H9 (cell line): ENCODE data around the gene CDH1. TPM values are rescaled to one million over a fixed set of nuclear protein-coding genes. Genes with fewer than 3 reads are reported as not detected.

Source experiments
- DNase-seq: peaks from one replicate; pipeline ENCODE4 v3.0.0-alpha.2; 2017
- H2AFZ ChIP-seq: one replicate; pipeline ENCODE4 v1.6.1; 2013; ENCODE audit warnings: mild to moderate bottlenecking, low read length, control low read depth, moderate library complexity
- H2AK5ac ChIP-seq: 2 replicates; pipeline ENCODE4 v1.6.1; 2013; ENCODE audit warnings: low read length, control low read depth, mixed read lengths; ENCODE audit not compliant: insufficient read length
- H2BK120ac ChIP-seq: one replicate; pipeline ENCODE4 v1.6.1; 2013; ENCODE audit warnings: low read depth, mild to moderate bottlenecking, low read length, control low read depth, inconsistent platforms; ENCODE audit not compliant: poor library complexity, severe bottlenecking
- H2BK12ac ChIP-seq: 2 replicates; pipeline ENCODE4 v1.6.1; 2013; ENCODE audit warnings: low read length, control low read depth, mixed read lengths, low read depth; ENCODE audit not compliant: insufficient read length
- H2BK15ac ChIP-seq: 2 replicates; pipeline ENCODE4 v1.6.1; 2013; ENCODE audit warnings: low read depth, low read length, control low read depth
- H2BK20ac ChIP-seq: one replicate; pipeline ENCODE4 v1.6.1; 2013; ENCODE audit warnings: low read depth, mild to moderate bottlenecking, low read length, control low read depth, inconsistent platforms; ENCODE audit not compliant: poor library complexity, severe bottlenecking
- H2BK5ac ChIP-seq: 2 replicates; pipeline ENCODE4 v1.6.1; 2013; ENCODE audit warnings: low read length, control low read depth, mixed read lengths; ENCODE audit not compliant: insufficient read length
- H3K14ac ChIP-seq: 2 replicates; pipeline ENCODE4 v1.6.1; 2013; ENCODE audit warnings: low read length, control low read depth; ENCODE audit not compliant: insufficient read depth
- H3K18ac ChIP-seq: 2 replicates; pipeline ENCODE4 v1.6.1; 2013; ENCODE audit warnings: low read depth, mild to moderate bottlenecking, mixed read lengths, low read length, control low read depth; ENCODE audit not compliant: insufficient read length
- H3K23ac ChIP-seq: 2 replicates; pipeline ENCODE4 v1.6.1; 2013; ENCODE audit warnings: low read length, control low read depth, mixed read lengths, low read depth; ENCODE audit not compliant: insufficient read length
- H3K23me2 ChIP-seq: 2 replicates; pipeline ENCODE4 v1.6.1; 2013; ENCODE audit warnings: low read depth, mild to moderate bottlenecking, mixed read lengths, low read length, control low read depth; ENCODE audit not compliant: insufficient read length, poor library complexity, severe bottlenecking
- H3K27ac ChIP-seq: 2 replicates; pipeline ENCODE4 v1.5.1; 2013; ENCODE audit warnings: low read length, control low read depth, mixed read lengths, low read depth; ENCODE audit not compliant: insufficient read length
- H3K27me3 ChIP-seq: 2 replicates; pipeline ENCODE4 v1.6.1; 2013; ENCODE audit warnings: low read length, control low read depth, inconsistent platforms; ENCODE audit not compliant: insufficient read depth
- H3K4ac ChIP-seq: 2 replicates; pipeline ENCODE4 v1.6.1; 2013; ENCODE audit warnings: low read depth, mild to moderate bottlenecking, control low read depth, inconsistent platforms, low read length, moderate library complexity
- H3K4me1 ChIP-seq: 2 replicates; pipeline ENCODE4 v1.6.1; 2013; ENCODE audit warnings: low read length, control low read depth, inconsistent platforms; ENCODE audit not compliant: insufficient read depth
- H3K4me2 ChIP-seq: 2 replicates; pipeline ENCODE4 v1.6.1; 2013; ENCODE audit warnings: low read length, control low read depth, mixed read lengths; ENCODE audit not compliant: insufficient read length, insufficient read depth
- H3K56ac ChIP-seq: 2 replicates; pipeline ENCODE4 v1.6.1; 2013; ENCODE audit warnings: low read depth, mild to moderate bottlenecking, mixed read lengths, low read length, control low read depth; ENCODE audit not compliant: insufficient read length
- H3K79me1 ChIP-seq: 2 replicates; pipeline ENCODE4 v1.6.1; 2013; ENCODE audit warnings: low read depth, mild to moderate bottlenecking, moderate library complexity, low read length, control low read depth, inconsistent platforms; ENCODE audit not compliant: insufficient read depth, poor library complexity, severe bottlenecking
- H3K79me2 ChIP-seq: 2 replicates; pipeline ENCODE4 v1.6.1; 2013; ENCODE audit warnings: low read length, control low read depth, inconsistent platforms; ENCODE audit not compliant: insufficient read depth
- H3K9ac ChIP-seq: 2 replicates; pipeline ENCODE4 v1.6.1; 2013; ENCODE audit warnings: low read length, control low read depth, mixed read lengths; ENCODE audit not compliant: insufficient read length; ENCODE audit errors: extremely low read depth
- H3K9me3 ChIP-seq: one replicate; pipeline ENCODE4 v1.6.1; 2013; ENCODE audit warnings: low read depth, low read length, inconsistent platforms; ENCODE audit not compliant: control insufficient read depth
- H3T11ph ChIP-seq: one replicate; pipeline ENCODE4 v1.6.1; 2013; ENCODE audit warnings: mild to moderate bottlenecking, low read length, control low read depth, inconsistent platforms
- H4K20me1 ChIP-seq: one replicate; pipeline ENCODE4 v1.6.1; 2013; ENCODE audit not compliant: control insufficient read depth, insufficient read length, insufficient read depth
- H4K5ac ChIP-seq: 2 replicates; pipeline ENCODE4 v1.6.1; 2013; ENCODE audit warnings: low read depth, mild to moderate bottlenecking, mixed read lengths, low read length, control low read depth; ENCODE audit not compliant: insufficient read length
- H4K8ac ChIP-seq: replicated peaks from 2 replicates; pipeline ENCODE4 v1.6.1; 2013; ENCODE audit warnings: low read length, control low read depth, mixed read lengths, low read depth; ENCODE audit not compliant: insufficient read length
- H4K91ac ChIP-seq: 2 replicates; pipeline ENCODE4 v1.6.1; 2013; ENCODE audit warnings: low read depth, mild to moderate bottlenecking, moderate library complexity, mixed read lengths, low read length, control low read depth; ENCODE audit not compliant: insufficient read length
- H3K27ac Mint-ChIP-seq, 3 experiments: 2 replicates in 2 of 3; 3 replicates in 1 of 3; pipeline ENCODE4 v1.8.0; 2020 to 2021; ENCODE audit warnings: mixed read lengths in 3 of 3, mild to moderate bottlenecking in 1 of 3, moderate library complexity in 1 of 3
- H3K27me3 Mint-ChIP-seq: 2 replicates; pipeline ENCODE4 v1.8.0; 2021; ENCODE audit warnings: low read depth, mild to moderate bottlenecking, moderate library complexity, mixed read lengths
- H3K36me3 Mint-ChIP-seq, 3 experiments: 2 replicates in 2 of 3; 3 replicates in 1 of 3; pipeline ENCODE4 v1.8.0; 2020 to 2021; ENCODE audit warnings: low read depth in 3 of 3, mixed read lengths in 3 of 3; ENCODE audit not compliant: insufficient read depth in 1 of 3
- H3K4me1 Mint-ChIP-seq, 2 experiments: 2 replicates each; pipeline ENCODE4 v1.8.0; 2020; ENCODE audit warnings: mixed read lengths in 2 of 2
- H3K4me3 Mint-ChIP-seq, 2 experiments: 2 replicates in 1 of 2; 3 replicates in 1 of 2; pipeline ENCODE4 v1.8.0; 2020 to 2021; ENCODE audit warnings: mild to moderate bottlenecking in 2 of 2, mixed read lengths in 2 of 2, moderate library complexity in 1 of 2
- H3K9me3 Mint-ChIP-seq, 2 experiments: 2 replicates in 1 of 2; 3 replicates in 1 of 2; pipeline ENCODE4 v1.8.0; 2020; ENCODE audit warnings: mild to moderate bottlenecking in 2 of 2, mixed read lengths in 2 of 2, moderate library complexity in 1 of 2
- CTCF ChIP-seq: fragments of 200-600 bp; sonication (generic); conservative IDR thresholded peaks from 3 replicates; pipeline ENCODE4 v1.8.0; 2021; ENCODE audit warnings: antibody characterized with exemption, mild to moderate bottlenecking
- WGBS: extraction: QIAGEN DNeasy Blood & Tissue Kit; methylation state at CpG from one replicate; pipeline ENCODE4 v1.1.7; 2013; ENCODE audit warnings: missing lambda C conversion rate, low lambda C conversion rate, mixed read lengths; ENCODE audit not compliant: insufficient read length; ENCODE audit errors: extremely low coverage; 5-methylcytosine and 5-hydroxymethylcytosine counted together
- total RNA-seq: library from RNA; stranded (reverse); gene quantifications from 2 replicates; pipeline ENCODE4 v1.2.1, GENCODE V29; 2021

The CDH1 gene
- total RNA-seq, 1 experiment from 2014 or later: 237 TPM

- Mint-ChIP-seq H3K36me3 (peaks cover 57 to 80% (median 71%) of the 10 kb centered on the region in 3 experiments), H3K4me3 (no peak overlapping the region), H3K27ac (peak overlapping the region in 2 of 3 experiments; percentile 10 to 86; a peak in 2 of 7 replicates), H3K4me1 (peaks cover 4 to 7% of the 10 kb centered on the region in 2 experiments), H3K27me3 (no peaks in the 10 kb centered on the region), H3K9me3 (no peaks in the 10 kb centered on the region)
- Histone ChIP-seq H3K4ac (no peak overlapping the region), H3K18ac (no peak overlapping the region), H4K20me1 (no peaks in the 10 kb centered on the region), H3K4me2 (no peak overlapping the region), H2BK5ac (no peak overlapping the region), H3K23ac (no peak overlapping the region), H3K27ac (no peak overlapping the region), H3K4me1 (no peaks in the 10 kb centered on the region; the same call in 1 of the 2 replicates), H3K9ac (no peak overlapping the region), H3K14ac (no peak overlapping the region), H3K56ac (no peak overlapping the region), H3K27me3 (no peaks in the 10 kb centered on the region), H3K23me2 (no peaks in the 10 kb centered on the region), H2BK20ac (no peak overlapping the region), H2BK12ac (no peak overlapping the region), H4K5ac (no peak overlapping the region), H4K8ac (no peak overlapping the region), H2BK15ac (no peak overlapping the region), H2AK5ac (no peak overlapping the region), H3K9me3 (no peaks in the 10 kb centered on the region), H4K91ac (no peak overlapping the region), H3K79me2 (no peaks in the 10 kb centered on the region), H2AFZ (no peak overlapping the region), H3T11ph (no peak overlapping the region), H3K79me1 (no peaks in the 10 kb centered on the region), H2BK120ac (no peak overlapping the region)
- peak; percentile 47 for DNase-seq
- no CpG with 5 or more reads among the region's 8 CpGs for WGBS
- TF ChIP-seq CTCF: no peak
Observed at GRCh38 chr16:68823401-68824135, 86.5 kb downstream of the CDH1 start.
